OCI-LY1 (cell line): ENCODE measurements around the gene B3GAT1.

Experiments used
- H2AFZ ChIP-seq: fragments of 200-600 bp; sonication (generic), shearing (Covaris generic); 2 replicates; pipeline ENCODE4 v1.6.0; 2014; ENCODE audit warnings: antibody characterized with exemption, mild to moderate bottlenecking, low read length
- H3F3A ChIP-seq: fragments of 200-600 bp; sonication (generic), shearing (Covaris generic); 2 replicates; pipeline ENCODE4 v1.6.0; 2014; ENCODE audit warnings: mild to moderate bottlenecking, antibody characterized with exemption, low read length, moderate library complexity; ENCODE audit not compliant: insufficient read depth
- H3K27ac ChIP-seq: fragments of 200-600 bp; sonication (generic); 2 replicates; pipeline ENCODE4 v1.5.1; 2014; ENCODE audit warnings: low read length, mixed run types, mild to moderate bottlenecking, low read depth; ENCODE audit not compliant: poor library complexity, severe bottlenecking
- H3K27me3 ChIP-seq: fragments of 200-600 bp; sonication (generic); 2 replicates; pipeline ENCODE4 v1.6.0; 2014; ENCODE audit warnings: antibody characterized with exemption, mild to moderate bottlenecking, low read length, moderate library complexity; ENCODE audit not compliant: insufficient read depth
- H3K36me3 ChIP-seq: fragments of 200-600 bp; sonication (generic); 2 replicates; pipeline ENCODE4 v1.6.1; 2014; ENCODE audit warnings: mild to moderate bottlenecking, antibody characterized with exemption, low read length, moderate library complexity, mixed read lengths; ENCODE audit not compliant: insufficient read depth
- H3K4me1 ChIP-seq: fragments of 200-600 bp; sonication (generic); 2 replicates; pipeline ENCODE4 v1.5.1; 2014; ENCODE audit warnings: mild to moderate bottlenecking, low read length, moderate library complexity; ENCODE audit not compliant: insufficient read depth, severe bottlenecking
- H3K4me2 ChIP-seq: fragments of 200-600 bp; sonication (generic), shearing (Covaris generic); 2 replicates; pipeline ENCODE4 v1.6.1; 2014; ENCODE audit warnings: low read length
- H3K4me3 ChIP-seq: fragments of 200-600 bp; sonication (generic); 2 replicates; pipeline ENCODE4 v1.5.1; 2014; ENCODE audit warnings: low read length, low read depth, mild to moderate bottlenecking, mixed read lengths; ENCODE audit not compliant: poor library complexity, severe bottlenecking
- H3K79me2 ChIP-seq: fragments of 200-600 bp; shearing (Covaris generic); 2 replicates; pipeline ENCODE4 v1.6.1; 2016; ENCODE audit warnings: mixed run types, low read length, mixed read lengths; ENCODE audit not compliant: insufficient read depth
- H3K9ac ChIP-seq: fragments of 200-600 bp; sonication (generic), shearing (Covaris generic); 2 replicates; pipeline ENCODE4 v1.6.1; 2014; ENCODE audit warnings: mild to moderate bottlenecking, low read length, mixed read lengths
- H3K9me2 ChIP-seq: fragments of 200-600 bp; sonication (generic), shearing (Covaris generic); 2 replicates; pipeline ENCODE4 v1.6.1; 2014; ENCODE audit warnings: low read depth, mild to moderate bottlenecking, low read length, mixed read lengths
- H3K9me3 ChIP-seq: fragments of 200-600 bp; shearing (Covaris generic); 2 replicates; pipeline ENCODE4 v1.6.1; 2014; ENCODE audit warnings: low read length, mixed read lengths
- H4K20me1 ChIP-seq: fragments of 200-600 bp; sonication (generic), shearing (Covaris generic); 2 replicates; pipeline ENCODE4 v1.6.0; 2016; ENCODE audit warnings: mild to moderate bottlenecking, low read length; ENCODE audit not compliant: insufficient read depth
- CTCF ChIP-seq: fragments of 200-600 bp; sonication (generic), shearing (Covaris generic); IDR thresholded peaks from 2 replicates; pipeline ENCODE4 v1.5.1; 2017; ENCODE audit warnings: mild to moderate bottlenecking, antibody characterized with exemption, low read length, moderate library complexity, mixed read lengths
- EZH2 ChIP-seq: fragments of 200-600 bp; sonication (generic), shearing (Covaris generic); IDR thresholded peaks from 2 replicates; pipeline ENCODE4 v1.8.0; 2017; ENCODE audit warnings: borderline replicate concordance, mixed run types, mild to moderate bottlenecking, antibody characterized with exemption, low read length, moderate library complexity, mixed read lengths

B3GAT1 gene

DNA sequence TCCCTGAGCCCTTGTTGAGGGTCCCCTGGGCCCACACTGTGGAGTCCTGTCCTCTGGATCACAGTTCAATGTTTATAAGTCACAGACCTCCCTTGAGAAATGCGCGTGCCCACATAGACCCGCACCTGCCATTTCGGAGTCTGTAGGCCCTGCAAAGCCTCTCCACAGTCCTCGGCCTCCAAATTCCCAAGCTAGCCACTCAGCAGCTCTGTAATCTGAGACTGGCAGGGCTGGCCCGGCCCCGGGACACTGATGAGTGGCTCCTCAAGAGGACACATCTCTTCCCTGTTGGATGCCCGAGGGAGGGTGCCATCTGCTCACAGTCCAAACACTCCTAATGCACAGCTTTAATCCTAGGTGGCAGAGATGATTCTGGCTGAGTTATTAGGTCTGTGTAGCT lies 39.1 kb downstream of the B3GAT1 start:
- TF ChIP-seq EZH2 (no peak), CTCF (no peak)
- H3K27ac ChIP-seq, result no peak overlapping the region
- no peak overlapping the region for H3K9ac ChIP-seq
- H3K36me3 ChIP-seq, result no peaks in the 10 kb centered on the region
- H3K4me2 ChIP-seq, result no peak overlapping the region
- H3K79me2 ChIP-seq, result no peaks in the 10 kb centered on the region
- no peaks in the 10 kb centered on the region for H3K27me3 ChIP-seq
- no peaks in the 10 kb centered on the region for H3K9me2 ChIP-seq
- no peak overlapping the region for H3K4me3 ChIP-seq
- no peaks in the 10 kb centered on the region for H4K20me1 ChIP-seq
- H3F3A ChIP-seq, result no peaks in the 10 kb centered on the region
- H2AFZ ChIP-seq, result no peak overlapping the region
- no peaks in the 10 kb centered on the region for H3K9me3 ChIP-seq
- H3K4me1 ChIP-seq, result no peaks in the 10 kb centered on the region

DNA sequence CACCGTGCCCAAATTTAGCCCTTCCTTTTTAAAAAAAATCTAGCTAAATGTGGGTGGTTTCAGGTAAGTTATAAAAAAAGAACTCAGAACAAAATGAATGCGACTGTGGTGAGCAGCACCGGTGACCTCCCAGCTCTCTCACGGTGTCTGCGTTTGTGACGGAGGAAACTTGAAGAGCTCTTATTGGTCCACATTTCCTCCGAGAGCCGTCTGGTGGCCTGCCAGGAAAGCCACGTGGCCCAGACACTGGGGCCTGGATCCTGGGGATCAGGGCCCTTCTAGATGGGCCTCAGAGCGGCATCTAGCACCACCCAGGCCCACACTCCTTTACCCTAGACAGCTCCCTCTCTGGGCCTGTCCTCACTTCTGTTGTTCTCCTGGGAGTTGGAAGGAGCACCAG lies 39.5 kb downstream of the B3GAT1 start:
- Histone ChIP-seq H3K4me1 (no peaks in the 10 kb centered on the region), H3K9me2 (no peaks in the 10 kb centered on the region), H3K27ac (no peak overlapping the region), H3K36me3 (no peaks in the 10 kb centered on the region), H4K20me1 (no peaks in the 10 kb centered on the region), H3K79me2 (no peaks in the 10 kb centered on the region), H3K4me2 (no peak overlapping the region), H3K9ac (no peak overlapping the region), H3K27me3 (no peaks in the 10 kb centered on the region), H3K9me3 (no peaks in the 10 kb centered on the region), H2AFZ (no peak overlapping the region), H3F3A (no peaks in the 10 kb centered on the region), H3K4me3 (no peak overlapping the region)
- TF ChIP-seq EZH2, result no peak
- no peak for TF ChIP-seq CTCF

GRCh38 chr11:134371436-134372185 lies 40.4 kb downstream of the B3GAT1 start:
- Histone ChIP-seq H3K27ac (no peak overlapping the region), H3K36me3 (no peaks in the 10 kb centered on the region), H3F3A (no peaks in the 10 kb centered on the region), H3K9me2 (no peaks in the 10 kb centered on the region), H3K4me3 (no peak overlapping the region), H3K4me2 (no peak overlapping the region), H2AFZ (no peak overlapping the region), H3K4me1 (no peaks in the 10 kb centered on the region), H4K20me1 (no peaks in the 10 kb centered on the region), H3K27me3 (no peaks in the 10 kb centered on the region), H3K9me3 (no peaks in the 10 kb centered on the region), H3K9ac (no peak overlapping the region), H3K79me2 (no peaks in the 10 kb centered on the region)
- no peak for TF ChIP-seq EZH2
- TF ChIP-seq CTCF, result no peak
